SK-N-SH (cell line): Measurements from ENCODE around the gene LYPD4. TPM values are rescaled to one million over a fixed set of nuclear protein-coding genes. Genes with fewer than 3 reads are reported as not detected.

Experiments used
- CTCF ChIA-PET: fragments of 300-600, 350-600 bp; formaldehyde crosslinking; extraction: SDS; loops from one replicate; lab custom pipeline; 2021; lab: Yijun Ruan, JAX
- POLR2A ChIA-PET: fragments of 350-600 bp; sonication (Branson Sonifier 250); formaldehyde crosslinking; extraction: SDS; loops from one replicate; lab custom pipeline; 2020; ENCODE audit warnings: antibody characterized with exemption, inconsistent platforms; lab: Yijun Ruan, JAX
- DNase-seq: peaks from one replicate; pipeline ENCODE4 v3.0.0; 2012
- H2AFZ ChIP-seq: fragments of 200-600 bp; sonication (generic); 2 replicates; pipeline ENCODE4 v1.8.1; 2016; ENCODE audit warnings: antibody characterized with exemption, mild to moderate bottlenecking, low read depth
- H3F3A ChIP-seq: fragments of 200-600 bp; sonication (generic); replicated peaks from 2 replicates; pipeline ENCODE3; 2016; ENCODE audit warnings: antibody characterized with exemption, mild to moderate bottlenecking; ENCODE audit not compliant: insufficient read depth
- H3K27ac ChIP-seq, 2 experiments: fragments of 200-500 bp in 1 of 2; fragments of 200-600 bp in 1 of 2; sonication (Bioruptor generic) in 1 of 2; sonication (generic), shearing (Covaris generic) in 1 of 2; 2 replicates each; pipeline versions ENCODE4 v1.5.1 to v1.6.1; 2014 to 2016; ENCODE audit warnings: low read depth in 2 of 2, inconsistent platforms in 1 of 2, low read length in 1 of 2, mild to moderate bottlenecking in 1 of 2, mixed read lengths in 1 of 2
- H3K27me3 ChIP-seq: fragments of 200-600 bp; sonication (generic), shearing (Covaris generic); 2 replicates; pipeline ENCODE4 v1.6.1; 2016; ENCODE audit warnings: mixed run types; ENCODE audit not compliant: insufficient read depth
- H3K36me3 ChIP-seq, 2 experiments: fragments of 200-500 bp in 1 of 2; fragments of 200-600 bp in 1 of 2; sonication (Bioruptor generic) in 1 of 2; sonication (generic) in 1 of 2; replicated peaks in 1 of 2; 2 replicates each; pipeline versions ENCODE3 to v1.5.1; 2014 to 2016; ENCODE audit warnings: low read length in 1 of 2, mild to moderate bottlenecking in 1 of 2; ENCODE audit not compliant: insufficient read depth in 2 of 2, control insufficient read depth in 1 of 2
- H3K4me1 ChIP-seq, 2 experiments: fragments of 200-500 bp in 1 of 2; fragments of 200-600 bp in 1 of 2; sonication (Bioruptor generic) in 1 of 2; sonication (generic), shearing (Covaris generic) in 1 of 2; 2 replicates each; pipeline versions ENCODE4 v1.5.1 to v1.6.1; 2014 to 2016; ENCODE audit warnings: low read depth in 1 of 2, low read length in 1 of 2, mixed run types in 1 of 2; ENCODE audit not compliant: insufficient read depth in 2 of 2, control insufficient read depth in 1 of 2
- H3K4me2 ChIP-seq: fragments of 200-600 bp; sonication (generic), shearing (Covaris generic); 2 replicates; pipeline ENCODE4 v1.6.1; 2017; ENCODE audit warnings: mixed run types
- H3K4me3 ChIP-seq, 2 experiments: fragments of 200-500 bp in 1 of 2; fragments of 200-600 bp in 1 of 2; sonication (Bioruptor generic) in 1 of 2; sonication (generic), shearing (Covaris generic) in 1 of 2; 2 replicates each; pipeline versions ENCODE4 v1.5.1 to v1.8.1; 2014 to 2016; ENCODE audit warnings: low read depth in 2 of 2, inconsistent platforms in 1 of 2, low read length in 1 of 2, mild to moderate bottlenecking in 1 of 2, mixed read lengths in 1 of 2, moderate library complexity in 1 of 2
- H3K79me2 ChIP-seq: fragments of 200-600 bp; sonication (generic); 2 replicates; pipeline ENCODE4 v1.8.1; 2017; ENCODE audit warnings: mild to moderate bottlenecking; ENCODE audit not compliant: insufficient read depth
- H3K9ac ChIP-seq: fragments of 200-600 bp; sonication (generic); 2 replicates; pipeline ENCODE4 v1.6.1; 2017; ENCODE audit warnings: mixed run types
- H3K9me2 ChIP-seq: fragments of 200-600 bp; sonication (generic); 2 replicates; pipeline ENCODE4 v1.6.1; 2017; ENCODE audit warnings: mixed run types
- H3K9me3 ChIP-seq: fragments of 200-600 bp; sonication (generic); 2 replicates; pipeline ENCODE4 v1.6.1; 2017; ENCODE audit warnings: mixed run types, mild to moderate bottlenecking, moderate library complexity
- H4K20me1 ChIP-seq: fragments of 200-600 bp; sonication (generic); 2 replicates; pipeline ENCODE4 v1.6.1; 2017; ENCODE audit warnings: mild to moderate bottlenecking, mixed run types; ENCODE audit not compliant: insufficient read depth
- FOXJ3 ChIP-seq: sonication (generic); formaldehyde crosslinking; IDR thresholded peaks from 2 replicates; pipeline ENCODE4 v1.5.1; 2020; ENCODE audit warnings: mild to moderate bottlenecking, missing genetic modification reagents
- NRF1 ChIP-seq: IDR thresholded peaks from 2 replicates; pipeline ENCODE4 v1.6.1; 2012; ENCODE audit warnings: low read depth, mild to moderate bottlenecking, low read length
- PBX3 ChIP-seq: IDR thresholded peaks from 2 replicates; pipeline ENCODE4; 2012
- RCOR1 ChIP-seq: fragments of 150-350 bp; IDR thresholded peaks from 2 replicates; pipeline ENCODE4 v1.6.1; 2017; ENCODE audit warnings: antibody characterized with exemption, low read length
- RFX5 ChIP-seq: IDR thresholded peaks from 2 replicates; pipeline ENCODE4 v1.6.1; 2012; ENCODE audit warnings: mild to moderate bottlenecking, improper control_type of control experiment, low read length
- SIN3A ChIP-seq: IDR thresholded peaks from 2 replicates; pipeline ENCODE4 v1.6.1; 2012; ENCODE audit warnings: low read depth, mild to moderate bottlenecking, low read length, moderate library complexity, borderline replicate concordance
- USF1 ChIP-seq: IDR thresholded peaks from 2 replicates; pipeline ENCODE4 v1.4.0; 2012; ENCODE audit warnings: low read depth, borderline replicate concordance
- YY1 ChIP-seq: IDR thresholded peaks from 2 replicates; pipeline ENCODE4 v1.4.0; 2012; ENCODE audit warnings: low read depth, mild to moderate bottlenecking
- WGBS: methylation state at CpG from one replicate; pipeline ENCODE4 v1.1.6; 2017; ENCODE audit warnings: low lambda C conversion rate; 5-methylcytosine and 5-hydroxymethylcytosine counted together
- polyA plus RNA-seq, 3 experiments: library from polyadenylated mRNA; depleted of rRNA; stranded (reverse); fragments of >200 nt; gene quantifications; 2 replicates each; pipeline ENCODE4 v1.2.3, GENCODE V29; 2012

The LYPD4 gene
- polyA plus RNA-seq, 1 of the 3 experiments (the other 2 are of a cell fraction): not detected

- WGBS: 82% methylated on average over 19 of the region's 21 CpGs
- H3K79me2 ChIP-seq: no peaks in the 10 kb centered on the region
- POLR2A ChIA-PET: no interaction called here
- no peaks in the 10 kb centered on the region for H3K9me2 ChIP-seq
- no peak overlapping the region for H3K4me2 ChIP-seq
- peaks cover 22% of the 10 kb centered on the region for H3F3A ChIP-seq
- no peak for TF ChIP-seq USF1
- no peaks in the 10 kb centered on the region for H3K36me3 ChIP-seq
- H3K4me3 ChIP-seq: no peak overlapping the region
- no peaks in the 10 kb centered on the region for H3K9me3 ChIP-seq
- H3K27me3 ChIP-seq: no peaks in the 10 kb centered on the region
- H3K4me1 ChIP-seq: peaks cover 0 to 10% of the 10 kb centered on the region in 2 experiments; a peak in 1 of 4 replicates
- no peak for DNase-seq
- H3K9ac ChIP-seq: no peak overlapping the region
- CTCF ChIA-PET: no interaction called here
- no peak overlapping the region for H2AFZ ChIP-seq
- H3K27ac ChIP-seq: no peak overlapping the region
- no peaks in the 10 kb centered on the region for H4K20me1 ChIP-seq
These were observed 34.6 kb upstream of the LYPD4 start for GRCh38 chr19:41879080-41879479.

GRCh38 chr19:41877916-41878905, 33.7 kb upstream of the LYPD4 start:
- no peak overlapping the region for H3K4me2 ChIP-seq
- no peaks in the 10 kb centered on the region for H3K36me3 ChIP-seq
- H3K27me3 ChIP-seq: no peaks in the 10 kb centered on the region
- H3K4me1 ChIP-seq: peaks cover 0 to 5% of the 10 kb centered on the region in 2 experiments; a peak in 1 of 4 replicates
- H3K9me3 ChIP-seq: no peaks in the 10 kb centered on the region
- TF ChIP-seq RCOR1: no peak
- no peak for TF ChIP-seq PBX3
- TF ChIP-seq RFX5: no peak
- TF ChIP-seq FOXJ3: no peak
- TF ChIP-seq NRF1: no peak
- no peak for TF ChIP-seq YY1
- no peak for TF ChIP-seq SIN3A
- peaks cover 2% of the 10 kb centered on the region; the same call in 1 of the 2 replicates for H4K20me1 ChIP-seq
- no peak for DNase-seq
- H2AFZ ChIP-seq: no peak overlapping the region
- WGBS: 82% methylated on average over 16 of the region's 17 CpGs
- POLR2A ChIA-PET: no interaction called here
- H3K79me2 ChIP-seq: no peaks in the 10 kb centered on the region
- no peaks in the 10 kb centered on the region for H3K9me2 ChIP-seq
- CTCF ChIA-PET: no interaction called here
- no peak overlapping the region for H3K4me3 ChIP-seq
- H3F3A ChIP-seq: peaks cover 31% of the 10 kb centered on the region
- no peak overlapping the region for H3K27ac ChIP-seq
- no peak overlapping the region for H3K9ac ChIP-seq
